HL-60 (cell line): ENCODE data around the gene DNASE2B.

ENCODE experiments used
- DNase-seq, 2 experiments: peaks; one replicate each; pipeline ENCODE4 v3.0.0-alpha.2; 2010 to 2020; ENCODE audit warnings: low read depth in 1 of 2, low spot score in 1 of 2
- H3K27ac ChIP-seq: fragments of 250-450 bp; sonication (Bioruptor Pico); replicated peaks from 2 replicates; pipeline ENCODE4 v1.5.1; 2020; ENCODE audit warnings: mild to moderate bottlenecking, moderate library complexity
- H3K27me3 ChIP-seq: fragments of 250-450 bp; sonication (Bioruptor Pico); 2 replicates; pipeline ENCODE4 v1.5.1; 2021; ENCODE audit warnings: mild to moderate bottlenecking, moderate library complexity; ENCODE audit not compliant: insufficient read depth, poor library complexity, severe bottlenecking
- H3K4me3 ChIP-seq: replicated peaks from 2 replicates; pipeline ENCODE4 v1.5.1; 2011; ENCODE audit warnings: mild to moderate bottlenecking, control low read depth, low read length; ENCODE audit not compliant: insufficient read depth
- GABPA ChIP-seq: IDR thresholded peaks from 2 replicates; pipeline ENCODE4 v1.6.1; 2012; ENCODE audit warnings: low read depth
- POLR2AphosphoS5 ChIP-seq: IDR thresholded peaks from 2 replicates; pipeline ENCODE4 v1.6.1; 2012; ENCODE audit warnings: low read depth
- SPI1 ChIP-seq: IDR thresholded peaks from 2 replicates; pipeline ENCODE4 v1.6.1; 2012; ENCODE audit warnings: low read depth, mild to moderate bottlenecking, borderline replicate concordance
- TF ChIP-seq, protein P1 (sequence below): IDR thresholded peaks from one replicate; pipeline ENCODE4 v1.5.1; 2011; ENCODE audit warnings: low read length, control low read depth, inconsistent platforms; ENCODE audit not compliant: insufficient read depth
- TF ChIP-seq, protein P2 (sequence below): IDR thresholded peaks from 2 replicates; pipeline ENCODE4 v1.6.1; 2012; ENCODE audit warnings: low read depth; ENCODE audit not compliant: insufficient replicate concordance

Gene DNASE2B

DNA sequence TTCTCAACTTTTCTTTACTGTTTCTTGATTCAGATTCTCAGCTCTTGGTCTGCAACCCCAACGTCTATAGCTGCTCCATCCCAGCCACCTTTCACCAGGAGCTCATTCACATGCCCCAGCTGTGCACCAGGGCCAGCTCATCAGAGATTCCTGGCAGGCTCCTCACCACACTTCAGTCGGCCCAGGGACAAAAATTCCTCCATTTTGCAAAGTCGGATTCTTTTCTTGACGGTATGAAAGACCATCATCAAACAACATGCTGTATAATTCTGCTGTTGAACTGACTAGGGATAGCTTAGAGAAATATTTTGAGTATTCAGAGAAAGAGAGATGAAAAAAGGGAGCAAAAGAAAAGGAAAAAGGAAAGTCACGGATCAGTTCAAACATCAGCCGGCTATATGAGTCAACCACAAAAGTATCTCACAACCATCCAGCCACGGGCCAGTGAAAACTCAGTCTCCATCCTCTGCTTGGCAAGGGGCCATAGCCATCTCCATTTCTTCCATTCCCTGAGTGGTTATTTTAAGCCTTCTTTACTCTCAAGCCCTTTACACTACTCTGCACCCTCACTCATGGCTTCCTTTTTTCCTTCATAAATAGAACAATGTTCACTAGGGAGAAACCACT, 14.1 kb downstream of the DNASE2B start:
- no peak for DNase-seq
- TF ChIP-seq GABPA (no peak), POLR2AphosphoS5 (no peak), SPI1 (no peak)
- TF ChIP-seq, protein P1, sequence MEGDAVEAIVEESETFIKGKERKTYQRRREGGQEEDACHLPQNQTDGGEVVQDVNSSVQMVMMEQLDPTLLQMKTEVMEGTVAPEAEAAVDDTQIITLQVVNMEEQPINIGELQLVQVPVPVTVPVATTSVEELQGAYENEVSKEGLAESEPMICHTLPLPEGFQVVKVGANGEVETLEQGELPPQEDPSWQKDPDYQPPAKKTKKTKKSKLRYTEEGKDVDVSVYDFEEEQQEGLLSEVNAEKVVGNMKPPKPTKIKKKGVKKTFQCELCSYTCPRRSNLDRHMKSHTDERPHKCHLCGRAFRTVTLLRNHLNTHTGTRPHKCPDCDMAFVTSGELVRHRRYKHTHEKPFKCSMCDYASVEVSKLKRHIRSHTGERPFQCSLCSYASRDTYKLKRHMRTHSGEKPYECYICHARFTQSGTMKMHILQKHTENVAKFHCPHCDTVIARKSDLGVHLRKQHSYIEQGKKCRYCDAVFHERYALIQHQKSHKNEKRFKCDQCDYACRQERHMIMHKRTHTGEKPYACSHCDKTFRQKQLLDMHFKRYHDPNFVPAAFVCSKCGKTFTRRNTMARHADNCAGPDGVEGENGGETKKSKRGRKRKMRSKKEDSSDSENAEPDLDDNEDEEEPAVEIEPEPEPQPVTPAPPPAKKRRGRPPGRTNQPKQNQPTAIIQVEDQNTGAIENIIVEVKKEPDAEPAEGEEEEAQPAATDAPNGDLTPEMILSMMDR: no peak
- TF ChIP-seq, protein P2, sequence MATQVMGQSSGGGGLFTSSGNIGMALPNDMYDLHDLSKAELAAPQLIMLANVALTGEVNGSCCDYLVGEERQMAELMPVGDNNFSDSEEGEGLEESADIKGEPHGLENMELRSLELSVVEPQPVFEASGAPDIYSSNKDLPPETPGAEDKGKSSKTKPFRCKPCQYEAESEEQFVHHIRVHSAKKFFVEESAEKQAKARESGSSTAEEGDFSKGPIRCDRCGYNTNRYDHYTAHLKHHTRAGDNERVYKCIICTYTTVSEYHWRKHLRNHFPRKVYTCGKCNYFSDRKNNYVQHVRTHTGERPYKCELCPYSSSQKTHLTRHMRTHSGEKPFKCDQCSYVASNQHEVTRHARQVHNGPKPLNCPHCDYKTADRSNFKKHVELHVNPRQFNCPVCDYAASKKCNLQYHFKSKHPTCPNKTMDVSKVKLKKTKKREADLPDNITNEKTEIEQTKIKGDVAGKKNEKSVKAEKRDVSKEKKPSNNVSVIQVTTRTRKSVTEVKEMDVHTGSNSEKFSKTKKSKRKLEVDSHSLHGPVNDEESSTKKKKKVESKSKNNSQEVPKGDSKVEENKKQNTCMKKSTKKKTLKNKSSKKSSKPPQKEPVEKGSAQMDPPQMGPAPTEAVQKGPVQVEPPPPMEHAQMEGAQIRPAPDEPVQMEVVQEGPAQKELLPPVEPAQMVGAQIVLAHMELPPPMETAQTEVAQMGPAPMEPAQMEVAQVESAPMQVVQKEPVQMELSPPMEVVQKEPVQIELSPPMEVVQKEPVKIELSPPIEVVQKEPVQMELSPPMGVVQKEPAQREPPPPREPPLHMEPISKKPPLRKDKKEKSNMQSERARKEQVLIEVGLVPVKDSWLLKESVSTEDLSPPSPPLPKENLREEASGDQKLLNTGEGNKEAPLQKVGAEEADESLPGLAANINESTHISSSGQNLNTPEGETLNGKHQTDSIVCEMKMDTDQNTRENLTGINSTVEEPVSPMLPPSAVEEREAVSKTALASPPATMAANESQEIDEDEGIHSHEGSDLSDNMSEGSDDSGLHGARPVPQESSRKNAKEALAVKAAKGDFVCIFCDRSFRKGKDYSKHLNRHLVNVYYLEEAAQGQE: no peak
- no peak overlapping the region for H3K4me3 ChIP-seq
- H3K27ac ChIP-seq: no peak overlapping the region
- no peaks in the 10 kb centered on the region for H3K27me3 ChIP-seq

GRCh38 chr1:84415396-84415795, 17.1 kb downstream of the DNASE2B start:
- H3K27me3 ChIP-seq: no peaks in the 10 kb centered on the region
- H3K27ac ChIP-seq: no peak overlapping the region
- H3K4me3 ChIP-seq: no peak overlapping the region
- TF ChIP-seq GABPA: no peak
- TF ChIP-seq, protein P1: no peak
- TF ChIP-seq SPI1: no peak
- no peak for TF ChIP-seq POLR2AphosphoS5
- TF ChIP-seq, protein P2: no peak
- no peak for DNase-seq

- TF ChIP-seq, protein P2: no peak
- TF ChIP-seq, protein P1: no peak
- TF ChIP-seq POLR2AphosphoS5: no peak
- TF ChIP-seq SPI1: no peak
- no peak for TF ChIP-seq GABPA
- H3K4me3 ChIP-seq: no peak overlapping the region
- no peak for DNase-seq
These were observed 24.6 kb downstream of the DNASE2B start for GRCh38 chr1:84422909-84423308.

More at GRCh38 chr1:84422909-84423308, 24.6 kb downstream of the DNASE2B start:
- no peaks in the 10 kb centered on the region for H3K27me3 ChIP-seq
- no peak overlapping the region for H3K27ac ChIP-seq
